Measurements from ENCODE around the gene TBP.

DNA sequence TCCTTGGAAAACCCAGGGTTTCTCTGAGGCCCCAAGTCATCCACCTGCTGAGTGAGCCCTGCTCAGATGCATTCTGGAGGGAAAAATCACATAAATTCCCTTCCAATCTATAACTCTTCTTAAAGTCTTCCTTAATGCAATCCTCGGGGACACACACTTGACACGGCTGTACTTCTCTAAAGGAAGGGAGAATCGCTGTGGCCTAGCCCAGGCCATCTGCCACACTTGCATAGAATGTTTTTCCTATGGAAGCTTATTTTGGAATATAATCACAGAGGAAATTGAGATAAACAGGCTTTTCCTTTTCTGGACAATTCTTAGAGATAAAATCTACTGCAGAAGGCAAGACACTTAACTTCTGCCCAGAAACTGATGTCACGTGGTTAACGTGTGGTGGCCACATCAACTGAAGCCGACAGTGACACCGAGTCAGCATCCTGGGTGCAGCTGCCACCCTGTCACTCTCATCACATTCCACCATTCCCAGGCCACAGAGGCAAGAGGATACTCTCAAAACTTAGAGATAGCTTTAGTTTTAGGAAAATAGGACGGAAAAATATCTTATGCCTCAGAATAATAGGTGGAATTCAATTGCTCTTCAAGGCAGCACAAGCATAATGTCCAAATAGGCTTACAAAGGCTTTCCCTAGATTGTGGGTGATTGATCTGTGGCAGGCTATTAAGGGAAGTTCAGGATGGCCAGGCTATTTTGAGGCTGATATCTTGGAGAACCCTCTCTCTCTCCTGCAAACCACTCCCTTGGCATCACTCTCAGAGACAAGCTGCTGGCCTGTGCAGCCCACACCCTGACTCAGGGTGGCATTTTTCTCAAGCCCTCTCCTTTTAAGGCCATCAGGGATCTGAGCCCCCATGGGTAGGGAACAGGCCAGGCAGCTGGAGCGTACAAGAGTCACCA lies 30.7 kb upstream of the TBP start:
- no peak for TF ChIP-seq POLR2A (IDR thresholded peaks at IDR 0.05)
- TF ChIP-seq, protein P1, sequence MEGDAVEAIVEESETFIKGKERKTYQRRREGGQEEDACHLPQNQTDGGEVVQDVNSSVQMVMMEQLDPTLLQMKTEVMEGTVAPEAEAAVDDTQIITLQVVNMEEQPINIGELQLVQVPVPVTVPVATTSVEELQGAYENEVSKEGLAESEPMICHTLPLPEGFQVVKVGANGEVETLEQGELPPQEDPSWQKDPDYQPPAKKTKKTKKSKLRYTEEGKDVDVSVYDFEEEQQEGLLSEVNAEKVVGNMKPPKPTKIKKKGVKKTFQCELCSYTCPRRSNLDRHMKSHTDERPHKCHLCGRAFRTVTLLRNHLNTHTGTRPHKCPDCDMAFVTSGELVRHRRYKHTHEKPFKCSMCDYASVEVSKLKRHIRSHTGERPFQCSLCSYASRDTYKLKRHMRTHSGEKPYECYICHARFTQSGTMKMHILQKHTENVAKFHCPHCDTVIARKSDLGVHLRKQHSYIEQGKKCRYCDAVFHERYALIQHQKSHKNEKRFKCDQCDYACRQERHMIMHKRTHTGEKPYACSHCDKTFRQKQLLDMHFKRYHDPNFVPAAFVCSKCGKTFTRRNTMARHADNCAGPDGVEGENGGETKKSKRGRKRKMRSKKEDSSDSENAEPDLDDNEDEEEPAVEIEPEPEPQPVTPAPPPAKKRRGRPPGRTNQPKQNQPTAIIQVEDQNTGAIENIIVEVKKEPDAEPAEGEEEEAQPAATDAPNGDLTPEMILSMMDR (IDR thresholded peaks at IDR 0.05) = no peak

All from transverse colon (tissue), 3 donors.